Stimulated activated CD8-positive, alpha-beta memory T cell treated with anti-CD3 and anti-CD28 coated beads, Interleukin-15, amount 100 ng/mL, for 48 hours (primary cell): ENCODE data around the gene FAM89B.
"Not testable (repeated sequence)": the region's sequence is repeated elsewhere in the genome, so short reads cannot be mapped to it uniquely, and the experiment has no call there.

ENCODE experiments used
- DNase-seq, 2 donors: peaks; one replicate each; pipeline ENCODE4 v3.0.0-alpha.2; 2020; ENCODE audit warnings: low read depth in 2 of 2

FAM89B gene

DNA sequence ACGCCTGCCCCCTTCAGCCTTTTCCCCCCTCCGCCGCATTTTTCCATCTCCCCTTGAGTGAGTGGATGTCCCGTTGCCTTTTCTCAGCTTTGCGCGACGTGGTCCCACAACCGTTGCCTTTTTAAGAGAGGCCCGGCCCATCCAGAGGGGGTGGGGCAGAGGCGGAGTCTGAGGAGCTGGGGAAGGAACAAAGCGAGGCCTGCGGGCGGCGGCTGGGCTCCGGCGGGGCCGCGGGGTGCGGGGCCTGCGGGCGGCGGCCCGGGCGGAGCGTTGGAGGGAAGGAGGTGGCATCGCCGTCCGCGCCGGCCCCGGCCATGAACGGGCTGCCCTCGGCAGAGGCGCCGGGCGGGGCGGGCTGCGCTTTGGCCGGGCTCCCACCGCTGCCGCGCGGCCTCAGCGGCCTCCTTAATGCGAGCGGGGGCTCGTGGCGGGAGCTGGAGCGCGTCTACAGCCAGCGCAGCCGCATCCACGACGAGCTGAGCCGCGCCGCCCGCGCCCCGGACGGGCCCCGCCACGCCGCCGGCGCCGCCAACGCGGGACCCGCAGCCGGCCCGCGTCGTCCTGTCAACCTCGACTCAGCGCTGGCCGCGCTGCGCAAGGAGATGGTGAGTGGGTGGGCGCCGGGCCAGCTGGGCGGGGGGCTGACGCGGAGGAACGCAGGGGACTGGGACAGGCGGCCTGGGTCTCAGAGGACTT lies at the start of gene FAM89B:
Gene FAM89B, plus strand, starts transcription at position 183 of the 696 bp plus-strand sequence. Its CDS starts 132 bp downstream, at position 315.
- peak; percentile 81 to 85 for DNase-seq

DNA sequence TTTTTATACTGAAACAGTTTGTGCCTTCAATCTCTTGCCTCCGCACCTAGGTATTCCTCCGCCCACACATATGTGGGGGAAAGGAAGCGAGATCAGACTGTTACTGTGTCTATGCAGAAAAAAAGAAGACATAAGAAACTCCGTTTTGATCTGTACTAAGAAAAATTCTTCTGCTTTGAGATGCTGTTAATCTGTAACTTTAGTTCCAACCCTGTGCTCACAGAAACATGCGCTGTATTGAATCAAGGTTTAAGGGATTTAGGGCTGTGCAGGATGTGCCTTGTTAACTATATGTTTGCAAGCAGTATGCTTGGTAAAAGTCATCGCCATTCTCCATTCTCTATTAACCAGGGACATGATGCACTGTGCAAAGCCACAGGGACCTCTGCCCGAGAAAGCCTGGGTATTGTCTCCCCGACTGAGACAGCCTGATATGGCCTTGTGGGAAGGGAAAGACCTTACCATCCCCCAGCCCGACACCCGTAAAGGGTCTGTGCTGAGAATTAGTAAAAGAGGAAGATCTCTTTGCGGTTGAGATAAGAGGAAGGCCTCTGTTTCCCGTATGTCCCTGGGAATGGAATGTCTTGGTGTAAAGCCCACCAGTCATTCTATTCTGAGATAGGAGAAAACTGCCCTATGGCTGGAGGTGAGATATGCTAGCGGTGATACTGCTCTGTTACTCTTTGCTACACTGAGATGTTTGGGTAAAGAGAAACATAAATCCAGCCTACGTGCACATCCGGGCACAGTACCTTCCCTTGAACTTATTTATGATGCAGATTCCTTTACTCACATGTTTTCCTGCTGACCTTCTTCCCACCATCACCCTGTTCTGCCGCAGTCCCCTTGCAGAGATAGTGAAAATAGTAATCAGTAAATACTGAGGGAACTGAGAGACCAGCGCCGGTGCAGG lies 49.4 kb upstream of the FAM89B start:
- DNase-seq, result not testable (repeated sequence)

DNA sequence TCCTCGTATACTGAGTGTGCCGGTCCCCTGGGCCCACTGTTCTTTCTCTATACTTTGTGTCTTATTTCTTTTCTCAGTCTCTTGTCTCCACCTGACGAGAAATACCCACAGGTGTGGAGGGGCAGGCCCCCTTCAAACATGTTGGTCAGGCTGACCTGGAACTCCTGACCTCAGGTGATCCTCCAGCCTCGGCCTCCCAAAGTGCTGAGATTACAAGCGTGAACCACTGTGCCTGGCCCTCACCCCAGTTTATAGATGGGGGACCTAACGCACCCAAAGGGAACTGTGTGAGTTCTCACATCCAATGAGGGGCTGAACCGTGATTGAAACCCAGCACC lies 48.7 kb upstream of the FAM89B start:
- DNase-seq, result not testable (repeated sequence)

DNA sequence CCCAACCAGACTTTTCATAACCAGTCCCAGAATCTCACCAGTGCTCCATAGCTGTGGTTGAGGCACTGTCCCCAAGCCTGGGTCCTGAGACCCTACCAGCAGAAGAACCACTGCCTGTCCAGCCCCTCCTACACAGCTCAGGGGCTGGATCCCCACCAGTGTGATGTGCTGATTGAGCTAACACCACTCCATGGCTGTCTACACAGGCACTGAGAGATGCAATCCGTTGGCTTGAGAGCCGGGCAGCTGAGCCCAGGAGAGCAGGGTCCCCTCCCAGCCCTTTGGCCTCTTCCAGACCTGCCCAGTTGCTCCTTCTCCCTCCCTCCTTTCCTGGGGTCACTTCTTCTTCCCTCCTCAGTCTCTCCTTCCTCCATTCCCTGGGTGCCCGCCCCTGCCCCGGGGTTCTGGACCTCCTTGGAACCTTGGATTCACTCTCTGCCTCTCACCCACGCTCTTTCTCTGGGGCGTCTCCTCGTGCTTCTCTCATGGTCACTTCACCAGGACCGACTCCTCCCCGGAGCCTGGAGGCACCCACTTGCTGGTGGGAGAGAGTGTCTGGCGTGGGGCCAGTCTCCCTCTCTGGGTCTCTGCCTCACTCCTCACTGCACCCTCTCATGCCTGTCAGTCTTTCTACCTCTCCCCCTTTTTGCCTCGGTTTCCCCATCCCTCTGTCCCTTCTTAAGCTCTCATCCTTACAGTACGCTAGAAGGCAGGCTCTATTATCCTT lies 48.2 kb upstream of the FAM89B start:
- DNase-seq, result no peak

DNA sequence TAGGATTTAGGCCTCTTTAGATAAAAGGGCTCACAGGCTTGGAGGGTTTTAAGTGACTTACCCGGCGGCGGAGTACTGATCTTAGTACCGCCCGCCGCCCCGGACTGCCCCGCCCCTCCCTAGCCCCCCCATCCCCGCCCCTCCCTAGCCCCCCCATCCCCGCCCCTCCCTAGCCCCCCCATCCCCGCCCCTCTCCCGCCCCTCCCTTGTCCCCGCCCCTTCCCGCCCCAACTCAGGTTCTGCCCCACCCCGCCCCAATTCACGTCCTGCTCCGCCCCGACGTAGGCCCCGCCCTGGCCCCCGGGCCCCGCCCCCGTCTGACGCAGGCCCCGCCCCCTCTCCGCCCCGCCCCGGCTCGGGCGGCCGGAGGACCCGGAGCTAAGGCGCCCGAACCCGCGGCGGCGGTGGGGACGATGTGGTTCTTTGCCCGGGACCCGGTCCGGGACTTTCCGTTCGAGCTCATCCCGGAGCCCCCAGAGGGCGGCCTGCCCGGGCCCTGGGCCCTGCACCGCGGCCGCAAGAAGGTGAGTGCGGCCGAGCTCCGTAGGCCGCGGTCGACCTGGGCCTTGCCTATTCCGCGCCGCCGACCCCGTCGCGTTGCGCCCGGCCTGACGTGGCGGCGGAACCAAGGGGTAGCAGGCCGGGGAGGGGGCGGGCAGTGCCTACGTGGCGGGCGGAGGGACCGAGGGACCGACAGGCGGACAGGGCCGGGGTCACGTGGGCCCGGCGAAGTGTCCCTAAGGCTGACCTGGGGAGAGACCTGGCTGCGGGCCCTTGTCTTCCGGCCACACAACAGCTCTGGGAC lies 47.4 kb upstream of the FAM89B start, which contains the start of gene SCYL1:
Gene SCYL1, plus strand, starts transcription at position 343 of the 805 bp plus-strand sequence. Its CDS starts 71 bp downstream, at position 414.
- peak in 1 of 2 donors; percentile 64 for DNase-seq

DNA sequence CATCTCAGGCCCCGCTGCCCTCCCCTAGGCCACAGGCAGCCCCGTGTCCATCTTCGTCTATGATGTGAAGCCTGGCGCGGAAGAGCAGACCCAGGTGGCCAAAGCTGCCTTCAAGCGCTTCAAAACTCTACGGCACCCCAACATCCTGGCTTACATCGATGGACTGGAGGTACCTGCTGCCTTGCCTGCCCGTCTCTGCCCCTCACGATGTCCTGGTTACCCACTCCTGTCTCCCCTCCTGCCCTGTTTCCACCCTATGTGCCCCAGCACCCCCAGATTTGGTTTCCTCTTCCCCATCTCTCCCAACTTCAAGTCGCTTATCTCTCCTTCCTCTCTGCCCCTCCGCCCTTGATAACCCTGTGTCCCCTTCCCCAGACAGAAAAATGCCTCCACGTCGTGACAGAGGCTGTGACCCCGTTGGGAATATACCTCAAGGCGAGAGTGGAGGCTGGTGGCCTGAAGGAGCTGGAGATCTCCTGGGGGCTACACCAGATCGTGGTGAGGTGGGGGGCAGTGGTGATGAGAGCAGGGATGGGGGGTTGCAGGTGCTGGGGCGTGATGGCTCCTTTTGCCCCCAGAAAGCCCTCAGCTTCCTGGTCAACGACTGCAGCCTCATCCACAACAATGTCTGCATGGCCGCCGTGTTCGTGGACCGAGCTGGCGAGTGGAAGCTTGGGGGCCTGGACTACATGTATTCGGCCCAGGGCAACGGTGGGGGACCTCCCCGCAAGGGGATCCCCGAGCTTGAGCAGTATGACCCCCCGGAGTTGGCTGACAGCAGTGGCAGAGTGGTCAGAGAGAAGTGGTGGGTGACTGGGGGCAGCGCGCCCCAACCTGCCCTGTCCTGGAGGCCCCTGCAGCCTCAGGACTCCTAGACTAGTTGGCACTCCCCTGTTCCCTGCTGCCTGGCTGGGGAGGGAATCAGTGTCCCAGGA lies 46.5 kb upstream of the FAM89B start:
- DNase-seq, result no peak

DNA sequence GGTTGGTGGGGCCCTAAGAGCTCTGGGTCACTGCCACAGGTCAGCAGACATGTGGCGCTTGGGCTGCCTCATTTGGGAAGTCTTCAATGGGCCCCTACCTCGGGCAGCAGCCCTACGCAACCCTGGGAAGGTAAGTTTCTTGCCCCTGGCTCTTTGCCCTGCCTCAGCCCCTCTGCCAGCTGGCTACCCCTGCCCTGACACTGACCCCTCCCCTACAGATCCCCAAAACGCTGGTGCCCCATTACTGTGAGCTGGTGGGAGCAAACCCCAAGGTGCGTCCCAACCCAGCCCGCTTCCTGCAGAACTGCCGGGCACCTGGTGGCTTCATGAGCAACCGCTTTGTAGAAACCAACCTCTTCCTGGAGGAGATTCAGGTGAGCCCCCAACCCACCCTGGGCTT lies 45.6 kb upstream of the FAM89B start:
- no peak for DNase-seq

DNA sequence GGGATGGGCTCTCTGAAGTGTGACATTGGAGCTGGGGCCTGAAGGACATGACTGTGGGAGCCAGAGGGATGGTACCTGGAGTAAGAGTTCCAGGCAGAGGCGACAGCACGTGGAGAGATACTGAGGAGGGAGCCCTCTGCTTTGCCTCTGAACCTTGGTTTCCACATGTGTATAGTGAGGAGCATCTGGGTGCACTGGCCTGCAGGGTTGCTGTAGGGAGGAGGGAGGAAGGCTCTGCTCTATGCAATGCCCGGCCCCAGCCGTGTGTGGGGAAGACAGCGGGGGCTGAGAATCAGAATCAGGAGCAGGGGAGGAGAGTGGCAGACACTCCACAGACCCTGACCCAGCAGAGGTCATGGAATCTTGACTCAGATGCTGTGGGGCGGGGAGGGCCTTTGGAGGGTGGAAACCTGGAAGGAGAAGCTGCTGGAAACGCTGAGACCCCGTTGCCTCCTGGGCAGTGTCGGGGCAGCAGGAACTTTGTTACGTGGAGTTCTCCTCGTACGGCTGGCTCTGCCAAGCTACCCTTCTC lies 43.5 kb upstream of the FAM89B start:
- DNase-seq, result no peak

DNA sequence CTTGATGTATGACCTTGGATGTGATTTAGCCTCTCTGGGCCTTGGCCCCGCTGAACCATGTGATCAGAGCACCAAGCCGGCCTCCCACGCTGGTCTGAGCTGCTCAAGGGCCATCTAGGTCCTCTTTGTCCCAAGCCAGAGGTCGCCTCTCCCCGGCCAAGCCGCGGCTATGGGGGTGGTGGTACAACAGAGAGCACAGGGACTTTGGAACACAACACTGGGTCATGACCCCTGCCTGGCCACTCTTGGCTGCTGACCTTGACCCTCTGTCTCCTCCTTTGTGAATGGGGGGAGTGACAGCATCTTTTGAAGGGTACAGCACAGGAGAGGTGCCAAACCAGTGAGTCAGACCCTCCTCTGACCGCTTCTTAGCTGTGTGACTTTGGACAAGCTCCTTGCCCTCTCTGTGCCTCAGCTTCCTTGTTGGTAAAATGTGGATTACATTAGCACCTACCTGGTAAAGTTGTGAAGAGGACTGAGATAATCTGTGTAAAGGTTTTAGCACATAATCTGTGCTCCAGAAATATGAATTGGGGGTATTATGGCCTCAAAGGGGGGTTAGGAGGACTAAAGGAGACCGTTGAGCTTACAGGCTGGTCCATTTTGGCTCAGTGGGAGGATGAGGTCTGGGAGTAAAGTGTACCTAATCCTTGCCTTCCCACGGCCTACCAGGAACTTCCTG lies 42.7 kb upstream of the FAM89B start:
- DNase-seq, result no peak

DNA sequence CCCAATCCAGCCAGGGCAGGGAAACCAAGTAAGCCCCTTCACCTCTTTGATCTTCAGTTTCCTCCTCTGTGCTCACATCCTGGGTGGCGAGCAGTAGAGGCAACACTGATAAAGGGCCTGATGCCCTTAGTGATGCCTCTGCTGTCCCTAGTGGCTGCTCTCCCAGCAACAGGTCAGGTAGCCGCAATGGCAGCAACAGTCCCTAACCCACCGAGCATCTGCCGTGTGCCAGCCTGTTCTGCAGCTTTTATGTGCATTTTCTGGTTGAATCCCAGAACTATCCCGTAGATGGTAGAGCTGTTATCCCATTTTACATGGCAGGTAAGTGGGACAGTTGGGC lies 42.2 kb upstream of the FAM89B start:
- no peak for DNase-seq

DNA sequence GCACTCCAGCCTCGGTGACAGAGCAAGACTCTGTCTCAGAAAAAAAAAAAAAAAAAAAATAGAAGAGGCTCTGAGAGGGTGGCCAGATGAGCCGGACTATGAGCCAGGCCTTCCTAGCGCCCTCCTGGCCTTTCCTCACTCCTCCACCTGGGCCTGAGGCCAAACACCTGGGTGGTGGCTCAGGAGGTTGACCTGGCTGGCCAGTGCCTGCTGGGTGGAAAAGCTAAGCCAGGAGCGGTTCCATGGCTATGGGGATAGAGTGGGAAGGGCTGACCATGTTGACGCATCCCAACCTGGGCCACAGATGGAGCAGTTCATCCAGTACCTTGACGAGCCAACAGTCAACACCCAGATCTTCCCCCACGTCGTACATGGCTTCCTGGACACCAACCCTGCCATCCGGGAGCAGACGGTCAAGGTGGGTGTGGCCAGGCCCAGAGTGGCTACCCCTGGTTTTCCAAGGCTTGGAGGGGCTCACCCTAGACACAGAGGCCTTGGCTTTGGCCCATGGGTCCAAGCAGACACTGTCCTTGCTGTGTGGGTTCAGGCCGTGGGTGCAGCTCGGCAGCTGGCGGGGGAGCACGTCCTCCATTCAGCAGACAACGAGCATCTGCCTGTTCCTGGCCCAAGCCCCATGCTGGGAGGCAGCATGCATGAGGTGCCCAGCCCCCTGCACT lies 39.8 kb upstream of the FAM89B start:
- no peak for DNase-seq

DNA sequence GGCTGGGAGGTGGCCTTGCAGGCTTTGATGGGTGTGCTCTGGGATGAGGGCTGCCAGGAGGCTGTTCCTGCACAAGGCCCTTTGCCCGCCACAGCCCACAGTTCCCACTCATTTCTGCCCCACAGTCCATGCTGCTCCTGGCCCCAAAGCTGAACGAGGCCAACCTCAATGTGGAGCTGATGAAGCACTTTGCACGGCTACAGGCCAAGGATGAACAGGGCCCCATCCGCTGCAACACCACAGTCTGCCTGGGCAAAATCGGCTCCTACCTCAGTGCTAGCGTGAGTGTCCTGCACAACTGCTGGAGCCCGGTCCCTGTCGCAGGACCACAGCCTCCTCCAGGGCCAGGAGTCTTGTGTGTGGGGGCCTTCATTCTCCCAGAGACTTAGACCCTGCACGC lies 37.2 kb upstream of the FAM89B start:
- no peak for DNase-seq

DNA sequence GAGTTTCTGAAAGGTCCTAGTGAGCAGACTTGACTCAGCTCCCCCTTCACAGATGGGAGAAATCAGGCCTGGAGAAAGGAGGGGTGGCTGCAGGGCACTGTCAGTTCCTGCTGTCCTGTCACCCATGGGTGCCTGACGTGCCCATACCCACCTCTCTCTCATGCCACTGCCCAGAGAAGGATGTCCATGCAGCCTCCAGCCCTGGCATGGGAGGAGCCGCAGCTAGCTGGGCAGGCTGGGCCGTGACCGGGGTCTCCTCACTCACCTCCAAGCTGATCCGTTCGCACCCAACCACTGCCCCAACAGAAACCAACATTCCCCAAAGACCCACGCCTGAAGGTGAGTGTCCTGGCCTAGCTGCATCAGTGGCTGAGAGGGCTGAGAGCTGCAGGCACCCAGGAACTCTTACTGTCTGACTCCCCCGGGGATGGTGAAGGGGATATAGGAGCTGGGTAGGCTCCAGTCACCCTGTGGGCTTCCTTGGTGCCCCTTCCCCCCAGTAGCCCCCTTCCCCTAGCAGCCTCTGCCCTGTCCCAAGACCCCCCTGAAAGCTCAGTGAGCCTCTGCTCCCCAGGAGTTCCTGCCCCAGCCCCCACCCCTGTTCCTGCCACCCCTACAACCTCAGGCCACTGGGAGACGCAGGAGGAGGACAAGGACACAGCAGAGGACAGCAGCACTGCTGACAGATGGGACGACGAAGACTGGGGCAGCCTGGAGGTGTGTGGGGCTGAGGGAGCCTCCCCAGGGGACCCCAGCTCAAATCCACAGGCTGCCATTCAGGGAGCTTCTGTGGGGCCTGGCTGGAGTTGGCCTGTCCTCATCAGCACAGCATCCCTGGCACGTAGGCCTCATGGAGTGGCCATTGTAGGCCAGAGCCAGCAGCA lies 35.7 kb upstream of the FAM89B start:
- DNase-seq, result no peak

DNA sequence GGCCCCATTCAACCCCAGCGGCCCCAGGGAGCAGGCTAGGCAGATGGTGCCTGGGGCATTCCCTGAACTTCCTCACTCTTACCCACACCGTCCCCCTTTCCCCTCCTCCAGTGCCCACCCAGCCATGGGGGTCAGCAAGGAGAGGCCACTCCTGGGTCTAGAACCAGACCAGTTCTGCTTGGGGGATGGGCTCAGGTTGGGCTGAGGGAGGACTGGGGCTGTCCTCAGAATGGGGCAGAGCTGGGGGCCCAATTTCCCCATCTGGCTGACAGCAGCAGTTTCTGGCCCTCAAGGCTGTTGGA lies 35.1 kb upstream of the FAM89B start:
- DNase-seq, result no peak

DNA sequence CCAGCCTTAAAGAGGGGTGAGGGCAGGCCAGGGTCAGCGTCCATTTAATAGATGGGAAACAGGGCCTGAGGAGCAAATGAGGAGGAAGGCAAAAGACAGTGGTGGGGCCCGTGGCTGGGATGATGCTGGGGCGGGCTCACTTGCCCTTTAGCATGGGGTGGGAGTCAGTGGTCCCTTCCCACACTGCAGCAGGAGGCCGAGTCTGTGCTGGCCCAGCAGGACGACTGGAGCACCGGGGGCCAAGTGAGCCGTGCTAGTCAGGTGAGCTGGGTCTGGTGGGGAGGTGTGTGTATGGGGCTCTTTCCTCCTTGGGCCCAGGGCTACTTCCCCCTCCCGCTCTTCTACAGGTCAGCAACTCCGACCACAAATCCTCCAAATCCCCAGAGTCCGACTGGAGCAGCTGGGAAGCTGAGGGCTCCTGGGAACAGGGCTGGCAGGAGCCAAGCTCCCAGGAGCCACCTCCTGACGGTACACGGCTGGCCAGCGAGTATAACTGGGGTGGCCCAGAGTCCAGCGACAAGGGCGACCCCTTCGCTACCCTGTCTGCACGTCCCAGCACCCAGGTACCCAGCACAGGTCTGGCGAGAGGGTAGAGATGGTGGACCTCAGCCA lies 34.6 kb upstream of the FAM89B start:
- DNase-seq, result no peak

DNA sequence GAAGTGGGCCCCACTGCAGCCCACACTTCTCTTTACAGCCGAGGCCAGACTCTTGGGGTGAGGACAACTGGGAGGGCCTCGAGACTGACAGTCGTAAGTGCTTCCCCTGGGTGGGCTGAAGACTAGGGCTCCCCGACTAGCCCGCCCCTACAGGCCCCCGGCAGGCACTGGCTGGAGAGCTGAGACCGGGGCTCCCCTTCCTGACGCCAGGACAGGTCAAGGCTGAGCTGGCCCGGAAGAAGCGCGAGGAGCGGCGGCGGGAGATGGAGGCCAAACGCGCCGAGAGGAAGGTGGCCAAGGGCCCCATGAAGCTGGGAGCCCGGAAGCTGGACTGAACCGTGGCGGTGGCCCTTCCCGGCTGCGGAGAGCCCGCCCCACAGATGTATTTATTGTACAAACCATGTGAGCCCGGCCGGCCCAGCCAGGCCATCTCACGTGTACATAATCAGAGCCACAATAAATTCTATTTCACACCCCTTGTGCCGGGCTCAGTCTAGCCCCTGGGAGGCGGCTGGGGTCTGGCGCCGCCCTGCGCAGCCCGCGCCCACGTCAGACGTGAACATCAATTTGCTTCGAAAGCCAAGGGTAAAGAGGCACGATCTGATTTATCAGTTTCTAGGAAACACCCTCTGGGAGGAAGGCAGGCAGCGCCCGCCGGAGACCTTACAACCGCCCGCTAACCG lies 34.0 kb upstream of the FAM89B start:
- DNase-seq, result no peak
